Activated CD4-positive, CD25-positive, alpha-beta regulatory T cell treated with anti-CD3 and anti-CD28 coated beads, Interleukin-2, amount 50 U/mL, for 16 hours (primary cell): Measurements from ENCODE around the gene WIPF2.
A peak's percentile ranks its signal among the peaks of the same experiment; 100 is the strongest.
"Not testable (repeated sequence)": the region's sequence is repeated elsewhere in the genome, so short reads cannot be mapped to it uniquely, and the experiment has no call there.

Source experiments
- DNase-seq: peaks from one replicate; pipeline ENCODE4 v3.0.0-alpha.2; 2020; ENCODE audit warnings: low read depth, low spot score

Gene WIPF2

GRCh38 chr17:40192961-40193360 is 26.1 kb upstream of the WIPF2 start:
- no peak for DNase-seq

GRCh38 chr17:40194821-40195220 is 24.3 kb upstream of the WIPF2 start:
- DNase-seq, result no peak

GRCh38 chr17:40197550-40197949 is 21.6 kb upstream of the WIPF2 start:
- DNase-seq, result no peak

- DNase-seq, result not testable (repeated sequence)
Observed at GRCh38 chr17:40197965-40198456, 21.1 kb upstream of the WIPF2 start.

GRCh38 chr17:40198576-40198975 is 20.5 kb upstream of the WIPF2 start:
- no peak for DNase-seq

- no peak for DNase-seq
Observed at GRCh38 chr17:40203131-40203530, 16.0 kb upstream of the WIPF2 start.

GRCh38 chr17:40206193-40206592 is 12.9 kb upstream of the WIPF2 start:
- DNase-seq, result not testable (repeated sequence)

GRCh38 chr17:40209404-40210093 is 9.6 kb upstream of the WIPF2 start:
- DNase-seq, result no peak

GRCh38 chr17:40213914-40214313 is 5.2 kb upstream of the WIPF2 start:
- not testable (repeated sequence) for DNase-seq

- DNase-seq, result no peak
Observed at GRCh38 chr17:40218006-40218739, 931 bp upstream of the WIPF2 start.

GRCh38 chr17:40219594-40220338 is 662 bp downstream of the WIPF2 start:
- DNase-seq, result peak; percentile 6

- DNase-seq, result no peak
Observed at GRCh38 chr17:40224718-40225550, 5.8 kb downstream of the WIPF2 start.

- DNase-seq, result not testable (repeated sequence)
Observed at GRCh38 chr17:40229146-40229545, 10.0 kb downstream of the WIPF2 start.

GRCh38 chr17:40230670-40231069 is 11.6 kb downstream of the WIPF2 start:
- no peak for DNase-seq

GRCh38 chr17:40231928-40232327 is 12.8 kb downstream of the WIPF2 start:
- DNase-seq, result not testable (repeated sequence)

- no peak for DNase-seq
Observed at GRCh38 chr17:40241252-40241834, 22.2 kb downstream of the WIPF2 start.

- no peak for DNase-seq
Observed at GRCh38 chr17:40242774-40243173, 23.7 kb downstream of the WIPF2 start.

- DNase-seq, result no peak
Observed at GRCh38 chr17:40243761-40244160, 24.7 kb downstream of the WIPF2 start.

- DNase-seq, result no peak
Observed at GRCh38 chr17:40244255-40244654, 25.2 kb downstream of the WIPF2 start.

- no peak for DNase-seq
Observed at GRCh38 chr17:40247926-40248495, 28.9 kb downstream of the WIPF2 start.

- DNase-seq, result no peak
Observed at GRCh38 chr17:40248507-40248906, 29.4 kb downstream of the WIPF2 start.
